ENCODE data around the gene NT5C1A.

NT5C1A gene

GRCh38 chr1:39695016-39695415 is 23.1 kb upstream of the NT5C1A start:
- TF ChIP-seq ZNF274 (IDR thresholded peaks at IDR 0.05; ENCODE audit: low read depth, low read length): no peak
- no peak overlapping the region for H3K4me3 ChIP-seq (ENCODE audit: low read length)

- TF ChIP-seq ZNF274 (IDR thresholded peaks at IDR 0.05; ENCODE audit: low read depth, low read length): no peak
- H3K4me3 ChIP-seq (ENCODE audit: low read length): no peak overlapping the region
These were observed 22.1 kb upstream of the NT5C1A start for GRCh38 chr1:39694026-39694425.

DNA sequence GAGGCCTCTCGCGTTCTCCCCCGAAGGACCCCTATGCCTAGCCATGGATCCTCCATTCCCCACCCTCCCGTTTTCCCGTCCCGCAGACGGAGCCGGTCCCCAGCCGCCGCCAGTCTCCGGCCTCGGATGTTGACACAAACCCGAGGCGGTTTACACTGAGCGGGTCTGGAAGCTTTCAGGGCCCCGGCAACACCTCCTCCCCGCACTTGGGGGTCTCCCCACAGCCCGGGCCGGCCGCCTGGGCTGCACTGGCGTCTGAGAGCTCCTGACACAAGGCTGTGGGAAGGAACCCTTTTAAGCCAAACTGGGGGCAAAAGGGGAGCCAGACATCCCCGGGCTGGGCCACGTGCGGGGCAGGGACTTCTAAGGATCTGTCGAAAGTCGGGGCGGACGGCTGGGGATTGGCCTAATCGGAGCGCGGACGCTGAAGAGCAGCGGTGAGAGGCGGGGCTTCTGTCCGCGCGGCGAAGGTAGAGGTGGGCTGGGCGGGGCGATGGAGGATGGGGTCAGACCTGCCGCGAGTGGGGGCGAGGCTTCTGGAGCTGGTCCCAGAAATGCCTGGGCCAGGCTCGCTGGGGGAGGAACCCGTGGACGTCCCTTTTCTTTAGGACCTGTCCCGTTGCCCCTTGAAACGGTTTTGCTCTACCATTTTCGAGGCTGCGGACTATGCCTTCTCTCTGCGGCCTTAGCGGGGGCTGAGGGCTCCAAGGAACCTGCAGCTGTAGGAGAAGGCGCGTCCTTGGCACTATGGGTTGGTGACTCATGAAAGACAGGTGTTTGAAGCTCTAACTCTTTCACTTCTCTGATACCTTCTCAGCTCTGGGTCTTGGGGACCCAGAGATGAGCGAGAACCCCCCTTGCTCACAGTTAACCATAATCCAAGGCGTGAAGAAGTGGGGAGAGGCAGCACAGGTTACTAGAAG is 20.5 kb upstream of the NT5C1A start:
- TF ChIP-seq ZNF274 (IDR thresholded peaks at IDR 0.05; ENCODE audit: low read depth, low read length): no peak
- no peak overlapping the region for H3K4me3 ChIP-seq (ENCODE audit: low read length)

DNA sequence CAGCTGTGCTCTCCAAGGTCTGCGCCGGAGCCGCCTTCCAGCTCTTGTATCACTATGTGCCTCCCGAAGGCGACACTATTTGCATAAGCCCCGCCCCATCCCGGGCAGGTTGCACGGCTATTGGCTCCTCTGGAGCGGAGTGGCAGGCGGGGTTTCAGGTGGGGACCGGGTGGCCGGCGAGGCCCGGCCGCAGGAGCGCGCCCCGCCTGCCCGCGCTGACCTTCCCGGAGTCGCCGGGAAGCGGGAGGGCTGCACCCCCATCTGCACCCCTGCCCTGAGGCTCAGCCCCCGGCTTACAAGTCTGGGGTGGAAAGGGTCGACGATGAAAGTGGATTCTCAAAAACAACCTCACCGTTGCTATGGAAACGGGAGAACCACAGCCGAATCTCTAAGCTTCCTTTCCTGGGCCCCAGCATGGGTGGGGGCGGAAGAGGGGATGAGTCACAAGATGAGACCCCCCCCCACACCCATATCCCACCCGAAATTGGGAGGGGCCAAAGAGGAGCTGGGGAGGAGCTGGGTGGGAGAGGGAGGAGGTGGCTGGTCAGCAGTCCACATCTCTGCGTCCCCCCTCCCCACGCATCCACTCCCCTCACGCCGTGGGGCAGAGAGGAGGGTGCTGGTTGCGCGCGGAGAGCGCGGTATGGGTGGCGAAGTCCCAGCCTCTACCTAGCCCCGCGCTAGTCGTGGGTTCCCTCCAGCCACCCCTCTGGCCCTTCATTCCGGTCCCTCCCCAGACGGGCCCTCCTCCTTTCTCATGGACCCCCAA is 19.7 kb upstream of the NT5C1A start, which contains the start of gene HPCAL4:
HPCAL4 (minus strand) TSS at position 51 of the 769 bp plus-strand sequence. CDS start 6,830 bp downstream, outside the sequence.
- peak within 1 kb of the TSS; percentile 33; the same call in 1 of the 2 replicates for H3K4me3 ChIP-seq (ENCODE audit: low read length)
- TF ChIP-seq ZNF274 (IDR thresholded peaks at IDR 0.05; ENCODE audit: low read depth, low read length): no peak

- peak overlapping the region; percentile 33; the same call in 1 of the 2 replicates for H3K4me3 ChIP-seq (ENCODE audit: low read length)
- no peak for TF ChIP-seq ZNF274 (IDR thresholded peaks at IDR 0.05; ENCODE audit: low read depth, low read length)
These were observed 19.0 kb upstream of the NT5C1A start for GRCh38 chr1:39690794-39691382.

DNA sequence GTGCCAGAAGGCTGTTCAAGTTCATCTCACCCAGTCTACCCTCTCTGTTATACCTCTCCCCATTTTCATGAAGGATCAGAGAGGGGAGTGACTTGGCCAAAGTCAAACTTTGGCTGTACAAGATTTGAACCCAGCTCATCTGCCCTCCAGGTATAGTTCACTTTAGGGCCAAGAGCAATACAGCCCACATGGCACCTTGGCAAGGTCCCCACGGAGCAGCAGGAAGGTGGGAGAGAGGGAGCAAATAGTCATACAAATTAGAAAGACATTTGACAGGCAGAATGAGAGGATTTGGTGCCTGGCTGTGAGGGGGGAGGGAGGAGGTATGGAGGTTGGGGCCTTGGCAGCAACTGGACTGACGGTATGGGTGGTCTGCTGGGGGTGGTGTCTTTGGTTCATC is 18.3 kb upstream of the NT5C1A start:
- no peak for TF ChIP-seq ZNF274 (IDR thresholded peaks at IDR 0.05; ENCODE audit: low read depth, low read length)
- no peak overlapping the region for H3K4me3 ChIP-seq (ENCODE audit: low read length)

GRCh38 chr1:39689635-39690034 is 17.7 kb upstream of the NT5C1A start:
- H3K4me3 ChIP-seq (ENCODE audit: low read length): no peak overlapping the region
- no peak for TF ChIP-seq ZNF274 (IDR thresholded peaks at IDR 0.05; ENCODE audit: low read depth, low read length)

- no peak overlapping the region for H3K4me3 ChIP-seq (ENCODE audit: low read length)
- TF ChIP-seq ZNF274 (IDR thresholded peaks at IDR 0.05; ENCODE audit: low read depth, low read length): no peak
These were observed 17.3 kb upstream of the NT5C1A start for GRCh38 chr1:39689214-39689613.

DNA sequence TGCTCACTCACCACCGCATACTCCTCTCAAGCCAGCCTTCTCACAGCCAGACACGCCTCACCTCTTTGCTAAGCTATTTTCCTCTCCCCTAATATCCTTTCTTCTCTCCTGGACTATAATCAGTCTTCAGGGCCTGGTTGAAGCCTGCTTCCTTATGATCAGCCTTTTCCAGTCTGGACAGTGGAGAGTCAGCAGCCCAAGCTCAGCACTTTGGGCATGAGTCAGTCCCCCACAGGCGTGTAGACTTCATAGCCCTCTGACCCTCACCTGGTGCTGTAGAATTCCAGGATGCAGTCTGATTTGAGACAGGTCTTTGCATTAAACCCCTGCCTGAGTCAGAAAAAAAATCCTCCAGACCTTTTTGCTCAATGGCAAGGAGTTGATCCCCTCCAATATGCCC is 16.8 kb upstream of the NT5C1A start:
- H3K4me3 ChIP-seq (ENCODE audit: low read length): no peak overlapping the region
- no peak for TF ChIP-seq ZNF274 (IDR thresholded peaks at IDR 0.05; ENCODE audit: low read depth, low read length)

DNA sequence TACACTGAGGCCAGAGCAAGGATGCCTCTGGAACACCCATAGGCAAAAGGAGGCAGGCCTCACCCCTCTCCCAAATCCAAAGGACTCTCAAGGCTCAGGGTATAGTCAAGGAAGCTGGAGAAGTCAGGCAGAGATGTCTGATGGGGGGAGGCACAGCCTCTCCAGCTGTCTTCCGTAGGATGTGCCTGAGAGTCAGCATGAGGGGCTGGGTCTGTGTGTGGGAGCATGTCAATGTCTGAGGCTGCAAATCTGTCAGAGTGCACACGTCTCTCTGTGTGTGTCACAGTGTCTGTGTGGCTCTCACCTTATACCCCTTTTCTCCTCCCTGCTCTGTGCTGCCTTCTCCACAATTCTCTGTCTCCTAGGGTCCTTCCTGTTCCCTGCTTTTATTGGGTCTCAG is 15.3 kb upstream of the NT5C1A start:
- H3K4me3 ChIP-seq (ENCODE audit: low read length): no peak overlapping the region
- TF ChIP-seq ZNF274 (IDR thresholded peaks at IDR 0.05; ENCODE audit: low read depth, low read length): no peak

- TF ChIP-seq ZNF274 (IDR thresholded peaks at IDR 0.05; ENCODE audit: low read depth, low read length): no peak
- H3K4me3 ChIP-seq (ENCODE audit: low read length): no peak overlapping the region
These were observed 13.2 kb upstream of the NT5C1A start for GRCh38 chr1:39685071-39685470.

- no peak overlapping the region for H3K4me3 ChIP-seq (ENCODE audit: low read length)
- TF ChIP-seq ZNF274 (IDR thresholded peaks at IDR 0.05; ENCODE audit: low read depth, low read length): no peak
These were observed 12.4 kb upstream of the NT5C1A start for GRCh38 chr1:39684313-39684664.

GRCh38 chr1:39683591-39684312 is 11.8 kb upstream of the NT5C1A start:
- no peak for TF ChIP-seq ZNF274 (IDR thresholded peaks at IDR 0.05; ENCODE audit: low read depth, low read length)
- no peak overlapping the region for H3K4me3 ChIP-seq (ENCODE audit: low read length)

DNA sequence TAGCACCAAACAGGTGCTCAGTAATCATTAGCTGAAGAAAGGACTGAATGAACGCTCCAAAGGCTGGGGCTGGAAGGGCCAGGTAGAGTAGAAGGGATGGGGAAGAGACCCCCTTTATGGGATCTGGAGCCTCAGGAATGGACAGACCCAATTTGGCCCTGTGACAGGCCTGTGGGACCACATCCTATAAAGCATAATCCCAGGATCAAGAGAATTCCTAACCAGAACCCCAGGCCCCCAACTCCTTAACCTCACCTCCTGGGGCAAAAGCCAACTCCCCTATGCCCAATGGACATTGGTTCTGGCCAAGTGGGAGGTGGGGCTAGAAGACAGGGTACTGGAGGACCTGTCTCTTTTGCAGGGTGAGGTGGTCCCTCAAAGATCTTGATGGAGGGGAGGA is 10.1 kb upstream of the NT5C1A start:
- TF ChIP-seq ZNF274 (IDR thresholded peaks at IDR 0.05; ENCODE audit: low read depth, low read length): no peak

More for the DNA sequence above, 10.1 kb upstream of the NT5C1A start:
- no peak overlapping the region for H3K4me3 ChIP-seq (ENCODE audit: low read length)
